Duodenal mucosa (tissue), 2 donors: ENCODE measurements around the gene RNF121.

Experiments used
- H3K27ac ChIP-seq: one replicate; pipeline ENCODE4 v1.7.0; 2013; ENCODE audit warnings: low read depth, low read length
- H3K27me3 ChIP-seq, 2 donors: one replicate each; pipeline ENCODE4 v1.7.0; 2013; ENCODE audit warnings: low read length in 2 of 2, control low read depth in 1 of 2; ENCODE audit not compliant: insufficient read depth in 2 of 2, control insufficient read depth in 1 of 2
- H3K36me3 ChIP-seq, 2 donors: one replicate each; pipeline ENCODE4 v1.7.0; 2013; ENCODE audit warnings: low read length in 2 of 2, control low read depth in 1 of 2; ENCODE audit not compliant: insufficient read depth in 2 of 2, control insufficient read depth in 1 of 2
- H3K4me1 ChIP-seq, 2 donors: one replicate each; pipeline ENCODE4 v1.7.0; 2013; ENCODE audit warnings: low read length in 2 of 2, control low read depth in 1 of 2; ENCODE audit not compliant: insufficient read depth in 2 of 2, control insufficient read depth in 1 of 2
- H3K4me3 ChIP-seq, 2 donors: one replicate each; pipeline ENCODE4 v1.7.0; 2013; ENCODE audit warnings: low read length in 2 of 2, low read depth in 1 of 2
- H3K9ac ChIP-seq, 2 donors: one replicate each; pipeline ENCODE4 v1.7.0; 2013; ENCODE audit warnings: low read length in 2 of 2, low read depth in 1 of 2
- H3K9me3 ChIP-seq, 2 donors: one replicate each; pipeline ENCODE4 v1.7.0; 2013; ENCODE audit warnings: low read length in 2 of 2, control low read depth in 1 of 2; ENCODE audit not compliant: control insufficient read depth in 1 of 2

RNF121 gene

DNA sequence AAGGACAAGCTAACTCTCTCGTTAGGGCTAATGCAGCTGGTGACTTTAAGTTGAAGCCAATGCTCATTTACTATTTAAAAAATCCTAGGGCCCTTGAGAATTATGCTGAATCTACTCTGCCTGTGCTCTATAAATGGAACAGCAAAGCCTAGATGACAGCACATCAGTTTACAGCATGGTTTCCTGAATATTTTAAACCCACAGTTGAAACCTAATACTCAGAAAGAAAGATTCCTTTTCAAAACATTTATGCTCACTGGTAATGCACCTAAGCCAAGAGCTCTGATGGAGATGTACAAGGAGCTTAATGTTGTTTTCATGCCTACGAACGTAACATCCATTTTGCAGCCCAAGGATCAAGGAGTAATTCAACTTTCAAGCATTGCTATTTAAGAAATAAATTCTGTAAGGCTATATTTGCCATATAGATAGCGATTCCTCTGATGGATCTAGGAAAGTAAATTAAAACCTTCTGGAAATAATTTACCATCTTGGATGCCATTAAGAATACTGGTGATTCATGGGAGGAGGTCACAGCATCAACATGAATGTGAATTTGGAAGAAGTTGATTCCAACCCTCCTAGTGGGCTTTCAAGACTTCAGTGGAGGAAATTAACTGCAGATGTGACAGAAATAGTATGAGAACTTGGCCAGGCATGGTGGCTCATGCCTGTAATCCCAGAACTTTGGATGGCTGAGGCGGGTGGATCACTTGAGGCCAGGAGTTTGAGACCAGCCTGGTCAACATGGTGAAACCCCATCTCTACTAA lies 14.9 kb upstream of the RNF121 start:
- Histone ChIP-seq H3K4me3 (no peak overlapping the region), H3K4me1 (no peaks in the 10 kb centered on the region), H3K27ac (no peak overlapping the region), H3K9me3 (no peaks in the 10 kb centered on the region), H3K27me3 (no peaks in the 10 kb centered on the region), H3K36me3 (peaks cover 6 to 45% of the 10 kb centered on the region in 2 donors), H3K9ac (no peak overlapping the region)

DNA sequence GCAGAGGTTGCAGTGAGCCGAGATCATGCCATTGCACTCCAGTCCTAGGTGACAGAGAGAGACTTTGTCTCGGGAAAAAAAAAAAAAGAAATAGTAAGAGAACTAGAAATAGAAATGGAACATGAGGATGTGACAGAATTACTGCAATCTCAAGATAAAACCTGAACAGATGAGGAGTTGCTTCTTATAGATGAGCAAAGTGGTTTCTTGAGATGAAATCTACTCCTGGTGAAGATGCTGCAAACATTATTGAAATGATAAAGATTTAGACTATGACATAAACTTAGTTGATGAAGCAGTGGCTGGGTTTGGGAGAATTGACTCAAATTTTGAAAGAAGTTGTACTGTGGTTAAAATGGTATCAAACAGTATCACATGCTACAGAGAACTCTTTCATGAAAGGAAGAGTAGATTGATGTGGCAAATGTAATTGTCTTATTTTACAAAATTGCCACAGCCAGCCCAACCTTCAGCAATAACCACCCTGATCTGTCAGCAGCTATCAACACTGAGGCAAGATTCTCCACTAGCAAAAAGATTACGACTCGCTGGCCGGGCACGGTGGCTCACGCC lies 14.1 kb upstream of the RNF121 start:
- H3K9me3 ChIP-seq: no peaks in the 10 kb centered on the region
- H3K9ac ChIP-seq: no peak overlapping the region
- no peak overlapping the region for H3K4me3 ChIP-seq
- H3K36me3 ChIP-seq: peaks cover 6 to 45% of the 10 kb centered on the region in 2 donors
- no peak overlapping the region for H3K27ac ChIP-seq
- H3K4me1 ChIP-seq: no peaks in the 10 kb centered on the region
- no peaks in the 10 kb centered on the region for H3K27me3 ChIP-seq

DNA sequence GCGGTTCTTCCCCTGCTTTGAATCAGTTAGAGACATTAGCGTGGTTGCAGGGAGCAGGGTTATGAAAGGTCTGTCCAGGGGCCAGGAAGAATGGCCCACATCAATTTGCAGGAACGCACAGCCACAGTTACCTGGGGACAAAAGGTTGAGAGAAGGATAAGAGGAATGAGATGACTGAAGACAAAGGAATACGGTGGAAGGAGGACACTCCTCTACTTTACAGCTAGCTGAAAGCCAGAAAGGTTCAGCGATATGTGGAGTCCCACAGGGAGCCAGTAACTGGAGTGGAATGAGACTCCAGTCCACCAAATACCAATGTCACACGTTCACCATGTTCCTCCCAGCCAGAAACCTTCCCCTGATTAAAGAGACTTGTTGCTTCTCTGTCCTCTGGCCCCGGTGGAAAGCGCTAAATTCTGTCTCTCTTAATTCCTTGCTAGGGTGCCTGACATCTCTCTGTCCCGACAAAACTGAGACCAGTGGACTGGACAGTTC lies 11.2 kb upstream of the RNF121 start:
- Histone ChIP-seq H3K27me3 (no peaks in the 10 kb centered on the region), H3K4me1 (no peaks in the 10 kb centered on the region), H3K4me3 (no peak overlapping the region), H3K9me3 (no peaks in the 10 kb centered on the region), H3K36me3 (peaks cover 6 to 42% of the 10 kb centered on the region in 2 donors), H3K27ac (no peak overlapping the region), H3K9ac (no peak overlapping the region)

DNA sequence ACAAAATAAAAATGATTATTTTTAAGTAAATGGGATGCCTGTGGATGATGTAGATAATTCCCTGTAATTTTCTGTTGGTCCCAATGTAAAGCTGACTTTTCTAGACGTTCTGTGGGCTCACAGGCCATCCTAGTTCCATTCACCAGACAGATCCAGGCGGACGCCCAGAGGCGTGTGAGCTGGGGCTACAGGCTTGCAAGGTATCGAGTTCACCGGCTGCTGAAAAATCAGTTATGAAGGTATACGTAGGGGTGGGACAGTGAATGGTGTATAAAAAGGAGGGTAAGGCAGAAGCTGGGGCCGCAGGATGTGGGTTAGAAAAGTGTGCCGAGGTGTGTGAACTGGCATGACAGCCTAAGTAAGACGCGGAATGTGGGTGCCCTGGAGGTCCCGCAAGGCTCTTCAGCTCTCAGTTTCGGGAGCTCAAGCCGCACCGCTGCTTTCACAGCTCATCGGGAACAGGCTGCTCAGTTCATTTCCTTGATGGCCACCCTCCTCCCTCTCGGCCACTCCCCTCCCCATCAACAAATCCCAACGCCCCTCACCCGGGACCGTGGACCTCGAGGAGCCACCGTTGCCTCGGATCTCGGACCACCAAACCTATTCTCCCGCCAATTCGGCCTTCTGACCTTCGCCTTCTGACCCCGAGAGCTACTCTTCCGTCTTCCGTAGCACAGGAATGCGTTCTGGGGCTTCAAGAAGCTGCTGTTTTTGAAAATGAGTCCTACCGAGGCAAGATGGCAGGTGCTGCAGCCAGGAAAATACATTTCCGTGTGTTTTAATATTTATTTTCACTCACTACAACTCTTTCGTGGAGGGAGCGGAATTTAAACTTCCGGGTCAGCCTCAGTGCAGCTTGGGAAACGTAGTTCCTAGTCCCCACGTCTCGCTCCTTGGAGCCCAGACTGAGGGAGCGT lies 768 bp upstream of the RNF121 start, which contains the start of gene XNDC1N:
TSS of gene XNDC1N (minus strand) at position 775 of the 917 bp plus-strand sequence. CDS start 5,241 bp downstream, outside the sequence.
- Histone ChIP-seq H3K9ac (peak within 1 kb of the TSS; percentile 73 to 84), H3K36me3 (peaks cover 0 to 2% of the 10 kb centered on the region in 2 donors), H3K27me3 (no peaks in the 10 kb centered on the region), H3K9me3 (no peaks in the 10 kb centered on the region), H3K4me1 (peaks cover 26 to 35% of the 10 kb centered on the region in 2 donors), H3K27ac (peak within 1 kb of the TSS; percentile 72), H3K4me3 (peak within 1 kb of the TSS; percentile 95 to 97)

DNA sequence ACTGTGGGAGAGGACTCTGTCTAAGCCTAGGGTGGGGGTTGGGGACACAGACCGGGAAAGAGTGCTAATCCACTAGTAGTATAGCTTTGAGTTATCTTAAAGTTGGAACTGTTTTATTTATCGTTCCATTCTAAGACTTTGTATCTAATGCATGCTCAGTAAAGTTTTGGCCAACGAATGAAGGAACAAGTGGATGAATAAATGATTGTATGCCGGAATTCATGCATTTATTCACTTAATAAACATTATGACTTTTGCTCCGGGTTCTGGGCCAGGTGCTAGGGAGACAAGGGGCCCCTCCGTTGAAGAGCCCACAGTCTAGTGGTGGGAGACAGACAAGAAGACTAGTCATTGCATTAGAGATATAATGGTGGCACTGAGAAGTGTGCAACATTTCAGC lies 645 bp downstream of the RNF121 start:
- Histone ChIP-seq H3K9me3 (no peaks in the 10 kb centered on the region), H3K4me3 (peak overlapping the region; percentile 95 to 97), H3K27ac (no peak overlapping the region), H3K4me1 (peaks cover 39 to 48% of the 10 kb centered on the region in 2 donors), H3K36me3 (peaks cover 0 to 2% of the 10 kb centered on the region in 2 donors), H3K27me3 (no peaks in the 10 kb centered on the region), H3K9ac (peak overlapping the region; percentile 73 to 84)

GRCh38 chr11:71930556-71931244 lies 1.9 kb downstream of the RNF121 start:
- H3K27ac ChIP-seq: no peak overlapping the region
- H3K36me3 ChIP-seq: peaks cover 0 to 2% of the 10 kb centered on the region in 2 donors
- no peaks in the 10 kb centered on the region for H3K9me3 ChIP-seq
- peaks cover 42 to 51% of the 10 kb centered on the region in 2 donors for H3K4me1 ChIP-seq
- no peaks in the 10 kb centered on the region for H3K27me3 ChIP-seq
- H3K9ac ChIP-seq: no peak overlapping the region
- peak overlapping the region in 1 of 2 donors; percentile 97 for H3K4me3 ChIP-seq

DNA sequence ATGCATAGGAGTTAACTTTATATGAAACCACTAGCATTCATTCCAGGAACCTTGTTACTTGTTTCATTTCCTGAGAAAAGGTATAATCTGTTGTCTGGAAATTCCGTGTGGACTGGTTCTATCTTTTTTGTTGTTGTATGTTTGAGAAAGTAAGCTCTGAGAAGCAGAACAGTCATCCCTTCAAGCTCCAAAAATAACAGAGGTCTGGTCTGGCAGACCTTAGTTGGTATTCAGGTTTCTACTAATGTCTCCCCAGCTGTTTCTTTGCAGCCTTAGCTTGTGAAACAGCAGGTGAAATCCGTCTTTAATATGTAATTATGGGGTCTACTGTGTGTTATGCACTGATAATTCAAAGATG lies 2.4 kb downstream of the RNF121 start:
- Histone ChIP-seq H3K9ac (no peak overlapping the region), H3K9me3 (no peaks in the 10 kb centered on the region), H3K4me1 (peaks cover 42 to 51% of the 10 kb centered on the region in 2 donors), H3K36me3 (no peaks in the 10 kb centered on the region), H3K27me3 (no peaks in the 10 kb centered on the region), H3K4me3 (no peak overlapping the region), H3K27ac (no peak overlapping the region)

DNA sequence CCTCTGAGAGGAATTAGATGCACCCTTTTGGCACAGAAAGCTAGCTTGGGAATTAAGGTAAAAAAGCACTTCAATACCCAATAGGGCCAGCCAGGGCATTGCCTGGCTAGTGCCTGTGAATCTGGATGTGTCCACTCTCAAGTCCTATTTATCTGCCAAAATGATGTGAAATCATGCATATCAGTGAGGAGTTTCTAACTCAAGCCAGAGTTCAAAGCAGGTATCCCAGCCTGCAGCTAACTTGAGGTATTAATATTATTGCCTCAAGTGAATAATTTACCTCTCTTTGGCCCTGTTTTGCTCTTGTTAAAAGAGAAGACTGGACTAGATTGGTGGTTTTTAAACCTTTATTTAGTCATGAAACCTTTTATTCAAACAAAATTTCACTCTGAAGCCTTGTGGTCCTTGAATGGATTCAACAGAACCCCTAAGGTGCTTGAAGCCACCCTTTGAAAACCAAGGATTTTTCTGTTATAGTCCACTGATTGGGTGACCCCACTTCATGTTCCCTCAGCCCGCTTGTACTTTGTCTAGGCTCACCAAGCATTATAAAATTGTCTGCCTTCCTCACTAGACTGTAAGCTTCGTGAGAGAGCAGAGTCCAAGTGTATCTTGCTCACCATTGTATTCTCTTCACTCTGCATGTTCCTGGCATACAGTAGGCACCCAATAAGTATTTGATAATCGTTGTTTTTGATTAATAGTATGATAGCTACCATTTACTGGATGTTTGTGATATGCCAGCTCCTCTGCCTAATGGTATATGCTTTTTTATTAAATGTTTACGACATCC lies 4.5 kb downstream of the RNF121 start:
- peaks cover 0 to 8% of the 10 kb centered on the region in 2 donors for H3K36me3 ChIP-seq
- H3K9ac ChIP-seq: no peak overlapping the region
- H3K4me3 ChIP-seq: no peak overlapping the region
- H3K9me3 ChIP-seq: no peaks in the 10 kb centered on the region
- H3K27ac ChIP-seq: no peak overlapping the region
- H3K27me3 ChIP-seq: no peaks in the 10 kb centered on the region
- peaks cover 33 to 57% of the 10 kb centered on the region in 2 donors for H3K4me1 ChIP-seq

GRCh38 chr11:71934213-71934612 lies 5.4 kb downstream of the RNF121 start:
- Histone ChIP-seq H3K4me1 (peaks cover 32 to 57% of the 10 kb centered on the region in 2 donors), H3K4me3 (peak overlapping the region in 1 of 2 donors; percentile 12), H3K27me3 (no peaks in the 10 kb centered on the region), H3K27ac (no peak overlapping the region), H3K9me3 (no peaks in the 10 kb centered on the region), H3K9ac (no peak overlapping the region), H3K36me3 (peaks cover 0 to 11% of the 10 kb centered on the region in 2 donors)
